Activated T-helper 17 cell treated with anti-CD3 and anti-CD28 coated beads, Interleukin-2, amount 50 U/mL, for 72 hours (primary cell): ENCODE measurements around the gene TMEM240. TPM values are rescaled to one million over a fixed set of nuclear protein-coding genes. Genes with fewer than 3 reads are reported as not detected.
"Not testable (repeated sequence)": the region's sequence is repeated elsewhere in the genome, so short reads cannot be mapped to it uniquely, and the experiment has no call there.

Source experiments
- ATAC-seq: fragments of 150-1000 bp; cut with Tn5 transposase; replicated peaks from 2 replicates; pipeline ENCODE4 v1.10.0; 2021; ENCODE audit warnings: mild to moderate bottlenecking, moderate library complexity
- H3K27ac Mint-ChIP-seq: one replicate; pipeline ENCODE4 v1.8.0; 2022; ENCODE audit warnings: mixed read lengths
- H3K27me3 Mint-ChIP-seq: one replicate; pipeline ENCODE4 v1.8.0; 2022; ENCODE audit warnings: mixed read lengths
- H3K36me3 Mint-ChIP-seq: one replicate; pipeline ENCODE4 v1.8.0; 2022; ENCODE audit warnings: low read depth, mild to moderate bottlenecking, mixed read lengths
- H3K4me1 Mint-ChIP-seq: one replicate; pipeline ENCODE4 v1.8.0; 2022; ENCODE audit warnings: mixed read lengths
- H3K4me3 Mint-ChIP-seq: one replicate; pipeline ENCODE4 v1.8.0; 2022; ENCODE audit warnings: mild to moderate bottlenecking, mixed read lengths
- H3K9me3 Mint-ChIP-seq: one replicate; pipeline ENCODE4 v1.8.0; 2022; ENCODE audit warnings: mixed read lengths
- total RNA-seq, 2 donors: library from RNA; stranded (reverse); gene quantifications; one replicate each; pipeline ENCODE4 v1.2.3, GENCODE V29; 2022

Gene TMEM240
- total RNA-seq, 2 donors from 2014 or later: 2.1 to 2.3 TPM

DNA sequence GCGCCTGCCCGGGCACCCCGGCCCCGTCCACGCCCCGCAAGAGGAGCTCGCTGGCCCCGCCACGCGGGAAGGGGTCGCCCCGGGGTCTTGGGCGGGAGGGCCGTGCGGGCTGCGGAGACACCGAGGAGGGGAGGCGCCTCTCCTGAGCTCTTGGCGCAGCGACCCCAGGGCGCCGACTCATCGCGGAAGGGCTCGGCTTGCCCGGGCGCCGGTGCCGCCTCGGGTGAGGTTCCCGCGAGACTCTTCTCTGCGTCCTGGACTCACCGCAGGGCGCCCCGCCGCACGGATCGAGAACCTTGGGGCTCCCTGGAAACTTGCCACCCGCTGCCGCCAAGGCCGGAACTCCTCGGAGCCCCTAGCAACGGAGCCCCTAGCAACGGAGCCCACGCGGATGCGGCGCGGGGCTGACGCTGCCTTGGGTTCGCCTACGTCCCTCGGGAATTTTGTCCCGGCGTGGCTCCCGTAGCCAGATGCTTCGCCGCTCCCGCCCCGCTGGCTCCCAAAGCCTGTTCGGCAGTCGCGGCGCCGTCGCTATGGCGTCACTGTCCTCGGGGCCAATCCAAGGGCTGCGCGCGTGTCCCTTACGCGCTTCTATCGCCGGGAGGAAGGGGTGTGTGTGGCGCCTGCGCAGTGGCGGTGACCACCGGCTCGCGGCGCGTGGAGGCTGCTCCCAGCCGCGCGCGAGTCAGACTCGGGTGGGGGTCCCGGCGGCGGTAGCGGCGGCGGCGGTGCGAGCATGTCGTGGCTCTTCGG is 28.7 kb downstream of the TMEM240 start, which contains the start of gene ATAD3A:
TSS of gene ATAD3A (plus strand) at position 630 of the 753 bp plus-strand sequence. CDS start at position 737, 107 bp downstream.
- Mint-ChIP-seq H3K4me3 (peak within 1 kb of the TSS; percentile 96), H3K27ac (peak within 1 kb of the TSS; percentile 97), H3K27me3 (no peaks in the 10 kb centered on the region), H3K9me3 (no peaks in the 10 kb centered on the region), H3K36me3 (peaks cover 13% of the 10 kb centered on the region), H3K4me1 (peaks cover 5% of the 10 kb centered on the region)
- ATAC-seq: peak; percentile 98

DNA sequence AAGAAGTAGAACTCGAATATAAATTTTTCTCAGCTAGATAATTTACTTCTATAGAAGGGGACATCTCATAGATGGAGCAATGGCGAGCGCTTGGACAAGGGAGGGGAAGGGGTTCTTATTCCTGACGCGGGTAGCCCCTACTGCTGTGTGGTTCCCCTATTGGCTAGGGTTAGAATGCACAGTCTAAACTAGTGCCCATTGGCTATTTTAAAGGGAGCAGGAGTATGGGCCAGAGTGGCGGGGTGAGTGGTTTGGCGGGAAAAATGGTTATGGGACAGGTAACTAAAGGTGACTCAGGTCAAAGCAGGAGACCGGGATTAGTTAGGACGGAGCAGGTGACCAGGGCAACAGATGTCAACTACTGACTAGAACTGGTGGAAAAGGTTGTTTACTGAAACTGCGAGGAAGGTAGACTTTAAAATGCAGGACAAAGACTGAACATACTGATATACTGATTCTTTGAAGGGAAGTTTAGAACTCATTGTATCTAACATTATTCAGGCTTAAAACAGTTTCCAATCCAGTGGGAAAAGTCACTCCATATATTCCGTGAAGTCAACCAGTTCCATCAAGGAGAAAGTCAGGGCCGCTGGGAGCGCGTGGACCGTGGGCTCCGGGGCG is 29.4 kb downstream of the TMEM240 start:
- Mint-ChIP-seq H3K4me1 (peaks cover 5% of the 10 kb centered on the region), H3K9me3 (no peaks in the 10 kb centered on the region), H3K27ac (peak overlapping the region; percentile 97), H3K27me3 (no peaks in the 10 kb centered on the region), H3K36me3 (peaks cover 9% of the 10 kb centered on the region), H3K4me3 (peak overlapping the region; percentile 96)
- ATAC-seq: no peak

- not testable (repeated sequence) for H3K27me3 Mint-ChIP-seq, H3K36me3 Mint-ChIP-seq, H3K27ac Mint-ChIP-seq, ATAC-seq, H3K9me3 Mint-ChIP-seq, H3K4me3 Mint-ChIP-seq
- H3K4me1 Mint-ChIP-seq: peaks cover 12% of the 10 kb centered on the region
These were observed 31.0 kb downstream of the TMEM240 start for GRCh38 chr1:1509465-1509850.

DNA sequence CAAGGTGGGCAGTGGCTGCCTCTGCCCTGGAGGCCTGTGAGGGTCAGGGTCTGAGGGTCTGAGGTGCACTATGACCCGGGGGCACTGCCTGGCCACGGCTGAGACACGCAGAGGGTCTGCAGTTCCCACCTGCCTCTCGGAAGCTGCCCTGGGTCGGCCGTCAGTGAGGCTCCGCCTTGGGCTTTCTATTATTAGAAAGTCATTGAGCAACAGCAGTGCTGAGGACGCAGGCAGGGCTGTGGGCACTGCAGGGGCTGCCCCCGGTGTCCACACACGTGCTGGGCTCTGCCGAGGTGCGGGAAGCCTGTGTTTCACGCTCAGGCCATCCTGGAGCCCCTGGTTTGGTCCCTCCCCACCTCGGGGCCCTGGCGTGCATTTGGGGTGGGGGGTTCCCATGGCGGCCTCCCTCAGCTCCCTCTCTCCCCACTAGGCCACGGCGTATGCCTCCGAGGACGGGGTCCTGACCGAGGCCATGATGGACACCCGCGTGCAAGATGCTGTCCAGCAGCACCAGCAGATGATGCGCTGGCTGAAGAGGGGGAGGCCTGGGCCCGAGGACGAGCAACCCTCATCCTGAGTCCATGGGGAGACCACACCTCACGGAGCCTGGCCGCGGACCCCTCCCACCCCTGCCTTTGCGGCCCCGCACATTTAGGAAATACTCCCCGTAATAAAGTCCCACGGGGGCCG is 31.5 kb downstream of the TMEM240 start:
- H3K9me3 Mint-ChIP-seq, H3K4me3 Mint-ChIP-seq, H3K27ac Mint-ChIP-seq, H3K36me3 Mint-ChIP-seq, H3K27me3 Mint-ChIP-seq, ATAC-seq: not testable (repeated sequence)
- H3K4me1 Mint-ChIP-seq: peaks cover 12% of the 10 kb centered on the region

DNA sequence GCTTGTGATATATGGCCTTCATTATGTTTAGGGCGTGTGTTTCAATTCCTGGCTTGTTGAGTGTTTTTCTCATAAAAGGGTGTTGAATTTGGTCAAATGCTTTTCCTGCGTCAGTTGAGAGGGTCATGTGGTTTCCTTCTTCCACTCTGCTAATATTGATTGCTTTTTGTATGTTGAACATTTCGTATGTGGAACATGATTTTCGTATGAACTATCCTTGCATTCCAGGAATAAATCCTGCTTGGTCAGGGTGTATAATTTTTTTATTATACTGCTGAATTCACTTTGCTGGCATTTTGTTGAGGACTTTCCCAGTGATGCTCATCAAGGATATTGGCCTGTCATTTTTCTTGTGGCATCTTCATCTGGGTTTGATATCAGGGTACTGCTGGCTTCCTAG is 33.1 kb downstream of the TMEM240 start:
- Mint-ChIP-seq H3K27ac (peak overlapping the region; percentile 56), H3K36me3 (no peaks in the 10 kb centered on the region), H3K4me1 (peaks cover 12% of the 10 kb centered on the region), H3K27me3 (no peaks in the 10 kb centered on the region), H3K9me3 (no peaks in the 10 kb centered on the region), H3K4me3 (peak overlapping the region; percentile 80)
- no peak for ATAC-seq

DNA sequence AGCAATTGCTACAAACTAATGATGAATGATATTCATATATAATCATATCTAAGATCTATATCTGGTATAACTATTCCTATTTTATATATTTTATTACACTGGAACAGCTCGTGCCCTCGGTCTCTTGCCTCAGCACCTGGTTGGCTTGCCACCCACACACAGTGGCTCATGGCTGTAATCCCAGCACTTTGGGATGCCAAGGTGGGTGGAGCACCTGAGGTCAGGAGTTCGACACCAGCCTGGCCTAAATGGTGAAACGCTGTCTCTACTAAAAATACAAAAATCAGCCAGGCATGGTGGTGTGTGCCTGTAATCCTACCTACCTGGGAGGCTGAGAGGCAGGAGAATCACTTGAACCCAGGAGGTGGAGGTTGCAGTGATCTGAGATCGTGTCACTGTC is 34.6 kb downstream of the TMEM240 start:
- Mint-ChIP-seq H3K4me3 (peak overlapping the region; percentile 80), H3K27ac (peak overlapping the region; percentile 91)
- ATAC-seq, H3K36me3 Mint-ChIP-seq, H3K27me3 Mint-ChIP-seq, H3K4me1 Mint-ChIP-seq, H3K9me3 Mint-ChIP-seq: not testable (repeated sequence)

DNA sequence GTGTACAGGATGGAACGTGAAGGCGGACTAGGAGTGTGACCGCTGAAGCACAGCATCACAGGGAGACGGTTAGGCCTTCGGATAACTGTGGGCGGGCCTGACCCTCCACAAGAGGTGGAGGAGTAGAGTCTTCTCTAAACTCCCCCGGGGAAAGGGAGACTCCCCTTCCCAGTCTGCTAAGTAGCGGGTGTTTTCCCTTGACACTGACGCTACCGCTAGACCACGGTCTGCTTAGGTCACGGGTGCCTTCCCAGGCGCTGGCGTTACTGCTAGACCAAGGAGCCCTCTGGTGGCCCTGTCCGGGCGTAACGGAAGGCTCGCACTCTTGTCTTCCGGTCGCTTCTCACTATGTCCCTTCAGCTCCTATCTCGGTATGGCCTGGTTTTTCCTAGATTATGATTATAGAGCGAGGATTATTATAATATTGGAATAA is 35.0 kb downstream of the TMEM240 start:
- not testable (repeated sequence) for H3K27me3 Mint-ChIP-seq, H3K9me3 Mint-ChIP-seq, H3K36me3 Mint-ChIP-seq, H3K4me1 Mint-ChIP-seq
- peak overlapping the region; percentile 80 for H3K4me3 Mint-ChIP-seq
- peak; percentile 81 for ATAC-seq
- peak overlapping the region; percentile 91 for H3K27ac Mint-ChIP-seq

GRCh38 chr1:1504777-1505365 is 35.6 kb downstream of the TMEM240 start:
- H3K4me1 Mint-ChIP-seq, H3K36me3 Mint-ChIP-seq, H3K9me3 Mint-ChIP-seq, H3K27me3 Mint-ChIP-seq: not testable (repeated sequence)
- H3K27ac Mint-ChIP-seq: peak overlapping the region; percentile 91
- H3K4me3 Mint-ChIP-seq: peak overlapping the region; percentile 80
- peak; percentile 76 for ATAC-seq

DNA sequence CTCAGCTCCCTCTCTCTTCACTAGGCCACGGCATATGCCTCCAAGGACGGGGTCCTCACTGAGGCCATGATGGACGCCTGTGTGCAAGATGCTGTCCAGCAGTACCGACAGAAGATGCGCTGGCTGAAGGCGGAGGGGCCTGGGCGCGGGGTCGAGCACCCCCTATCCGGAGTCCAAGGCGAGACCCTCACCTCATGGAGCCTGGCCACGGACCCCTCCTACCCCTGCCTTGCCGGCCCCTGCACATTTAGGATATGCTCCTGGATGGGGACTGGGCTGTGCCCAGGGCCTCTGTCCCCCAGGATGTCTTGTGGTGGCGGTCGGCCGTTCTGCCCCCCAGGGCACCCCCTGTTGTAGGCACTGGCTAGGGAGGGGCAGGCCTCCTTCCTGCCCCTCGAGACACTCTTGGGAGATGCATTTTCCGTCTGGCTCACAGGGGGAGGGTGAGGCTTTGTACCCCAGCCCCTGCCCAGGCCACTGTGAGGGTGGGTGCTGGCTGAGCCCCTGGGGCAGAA is 44.9 kb downstream of the TMEM240 start:
- not testable (repeated sequence) for ATAC-seq, H3K4me1 Mint-ChIP-seq, H3K27me3 Mint-ChIP-seq, H3K4me3 Mint-ChIP-seq, H3K9me3 Mint-ChIP-seq, H3K27ac Mint-ChIP-seq
- H3K36me3 Mint-ChIP-seq: peaks cover 35% of the 10 kb centered on the region

- H3K36me3 Mint-ChIP-seq: peaks cover 47% of the 10 kb centered on the region
- not testable (repeated sequence) for H3K27ac Mint-ChIP-seq, H3K9me3 Mint-ChIP-seq, H3K4me3 Mint-ChIP-seq, ATAC-seq, H3K27me3 Mint-ChIP-seq, H3K4me1 Mint-ChIP-seq
These were observed 46.1 kb downstream of the TMEM240 start for GRCh38 chr1:1494311-1494710.

GRCh38 chr1:1491601-1492000 is 48.8 kb downstream of the TMEM240 start:
- H3K27me3 Mint-ChIP-seq: no peaks in the 10 kb centered on the region
- no peak overlapping the region for H3K4me3 Mint-ChIP-seq
- no peaks in the 10 kb centered on the region for H3K4me1 Mint-ChIP-seq
- H3K9me3 Mint-ChIP-seq: no peaks in the 10 kb centered on the region
- no peak overlapping the region for H3K27ac Mint-ChIP-seq
- no peak for ATAC-seq
- H3K36me3 Mint-ChIP-seq: peaks cover 65% of the 10 kb centered on the region

DNA sequence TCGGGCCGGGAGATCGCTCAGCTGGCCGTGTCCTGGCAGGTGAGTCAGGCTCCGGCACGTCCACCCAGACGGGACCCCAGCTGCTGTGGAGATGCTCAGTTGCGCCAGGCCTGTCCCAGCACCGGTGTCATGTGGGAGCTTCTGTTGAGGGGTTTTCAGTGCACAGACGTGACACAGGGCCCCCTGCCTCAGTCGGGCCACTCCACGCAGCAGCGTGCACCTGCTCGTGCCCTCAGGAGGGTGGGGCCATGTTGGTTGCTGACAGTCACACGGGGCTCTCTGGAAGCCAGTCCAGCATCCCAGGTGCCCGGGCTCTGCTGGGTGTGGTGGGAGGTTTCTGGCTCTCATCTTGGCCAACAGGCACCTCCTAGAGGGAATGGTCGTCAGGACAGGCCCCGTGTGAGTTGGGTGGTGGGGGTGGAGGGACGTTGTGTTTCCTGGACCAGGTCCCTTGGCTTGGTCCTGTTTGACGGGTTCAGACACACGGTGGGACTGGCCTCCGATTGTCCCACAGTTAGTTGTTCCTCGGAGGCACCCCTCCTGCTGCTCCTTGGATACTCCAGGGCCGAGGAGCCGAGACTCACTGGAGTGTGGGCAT is 49.7 kb downstream of the TMEM240 start:
- peaks cover 65% of the 10 kb centered on the region for H3K36me3 Mint-ChIP-seq
- no peaks in the 10 kb centered on the region for H3K4me1 Mint-ChIP-seq
- H3K27ac Mint-ChIP-seq: no peak overlapping the region
- no peaks in the 10 kb centered on the region for H3K27me3 Mint-ChIP-seq
- no peak overlapping the region for H3K4me3 Mint-ChIP-seq
- H3K9me3 Mint-ChIP-seq: no peaks in the 10 kb centered on the region
- no peak for ATAC-seq

GRCh38 chr1:1489861-1490260 is 50.6 kb downstream of the TMEM240 start:
- H3K4me1 Mint-ChIP-seq: no peaks in the 10 kb centered on the region
- H3K27ac Mint-ChIP-seq: no peak overlapping the region
- H3K9me3 Mint-ChIP-seq: no peaks in the 10 kb centered on the region
- H3K4me3 Mint-ChIP-seq: no peak overlapping the region
- no peak for ATAC-seq
- H3K27me3 Mint-ChIP-seq: no peaks in the 10 kb centered on the region
- H3K36me3 Mint-ChIP-seq: peaks cover 65% of the 10 kb centered on the region

DNA sequence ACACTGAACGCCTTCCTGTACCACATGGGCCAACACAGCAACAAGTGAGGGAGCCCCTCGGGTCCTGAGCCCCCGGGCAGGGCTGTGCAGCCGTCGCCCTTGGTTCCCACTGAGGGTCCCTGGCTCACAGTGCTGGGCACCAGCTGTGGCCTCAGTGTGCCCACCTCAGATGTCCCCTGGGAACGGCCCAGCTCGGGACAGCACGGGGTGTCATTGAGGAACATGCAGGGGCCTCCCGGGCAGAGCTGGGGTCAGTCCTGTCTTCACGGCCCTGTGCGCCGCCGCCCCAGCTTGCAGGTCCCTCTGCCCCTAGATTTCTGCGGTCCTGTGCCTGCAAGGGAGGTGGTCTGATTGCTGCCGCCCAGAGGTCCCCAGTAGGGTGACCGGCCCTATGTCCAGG is 51.2 kb downstream of the TMEM240 start:
- Mint-ChIP-seq H3K4me3 (no peak overlapping the region), H3K36me3 (peaks cover 69% of the 10 kb centered on the region), H3K9me3 (no peaks in the 10 kb centered on the region), H3K27me3 (no peaks in the 10 kb centered on the region), H3K27ac (no peak overlapping the region), H3K4me1 (no peaks in the 10 kb centered on the region)
- ATAC-seq: no peak
